HCT116 (cell line): ENCODE measurements around the gene MERTK.

Experiments
- ATF3 ChIP-seq: IDR thresholded peaks from 2 replicates; pipeline ENCODE4 v1.6.1; 2012
- CTCF ChIP-seq, 3 experiments: fragments of 200-600 bp in 1 of 3; sonication (generic) in 1 of 3; IDR thresholded peaks in 2 of 3; conservative IDR thresholded peaks in 1 of 3; 2 replicates each; pipeline ENCODE4 v1.5.1; 2012 to 2017; ENCODE audit warnings: low read depth in 2 of 3, low read length in 2 of 3, antibody characterized with exemption in 1 of 3, borderline replicate concordance in 1 of 3, control low read depth in 1 of 3, mild to moderate bottlenecking in 1 of 3, mixed read lengths in 1 of 3, mixed run types in 1 of 3, moderate library complexity in 1 of 3; ENCODE audit not compliant: insufficient read depth in 1 of 3
- EGR1 ChIP-seq: IDR thresholded peaks from 2 replicates; pipeline ENCODE4 v1.6.1; 2012; ENCODE audit warnings: low read depth
- EZH2 ChIP-seq: fragments of 200-600 bp; sonication (generic); IDR thresholded peaks from 2 replicates; pipeline ENCODE4 v1.6.1; 2017; ENCODE audit warnings: antibody characterized with exemption, mixed run types
- EZH2phosphoT487 ChIP-seq: fragments of 200-600 bp; IDR thresholded peaks from 2 replicates; pipeline ENCODE4 v1.6.1; 2018; ENCODE audit warnings: antibody characterized with exemption, borderline replicate concordance
- POLR2A ChIP-seq: IDR thresholded peaks from 2 replicates; pipeline ENCODE4 v1.7.0; 2011; ENCODE audit warnings: borderline replicate concordance; ENCODE audit not compliant: insufficient read depth, insufficient read length; ENCODE audit errors: extremely low read depth
- POLR2AphosphoS5 ChIP-seq: IDR thresholded peaks from 2 replicates; pipeline ENCODE4 v1.6.1; 2011; ENCODE audit warnings: mild to moderate bottlenecking, low read depth, low read length, moderate library complexity
- RAD21 ChIP-seq: IDR thresholded peaks from 2 replicates; pipeline ENCODE4 v1.6.1; 2012; ENCODE audit warnings: low read depth, mild to moderate bottlenecking
- REST ChIP-seq: IDR thresholded peaks from 2 replicates; pipeline ENCODE4 v1.6.1; 2012; ENCODE audit warnings: low read depth
- SIN3A ChIP-seq: IDR thresholded peaks from 2 replicates; pipeline ENCODE4 v1.6.1; 2012; ENCODE audit warnings: low read depth
- SP1 ChIP-seq: IDR thresholded peaks from 2 replicates; pipeline ENCODE4 v1.6.1; 2012; ENCODE audit warnings: low read depth
- YY1 ChIP-seq: IDR thresholded peaks from 2 replicates; pipeline ENCODE4 v1.6.1; 2011; ENCODE audit warnings: low read length, low read depth, moderate library complexity, mild to moderate bottlenecking; ENCODE audit not compliant: insufficient replicate concordance; ENCODE audit errors: extremely low read depth
- TF ChIP-seq, protein P1 (sequence below): IDR thresholded peaks from 2 replicates; pipeline ENCODE4 v1.6.1; 2012

DNA sequence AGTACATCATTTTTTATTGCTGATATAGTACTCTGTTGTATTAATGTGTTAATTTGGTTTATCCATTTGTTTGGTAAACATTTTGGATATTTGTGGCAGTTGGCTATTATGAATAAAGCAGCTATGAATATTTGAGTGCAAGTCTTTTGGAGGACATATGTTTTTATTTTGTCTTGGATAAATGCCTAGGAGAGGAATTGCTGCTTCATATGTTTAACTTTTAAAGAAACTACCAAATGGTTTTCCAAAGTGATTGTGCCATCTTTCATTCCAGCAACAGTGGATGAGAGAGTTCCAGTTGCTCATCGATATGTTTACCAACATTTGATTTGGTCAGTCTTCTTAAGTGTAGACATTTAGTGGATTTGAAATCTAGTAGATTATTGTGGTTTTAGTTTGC is 51.8 kb downstream of the MERTK start:
- TF ChIP-seq POLR2A (no peak), CTCF (IDR thresholded peaks at IDR 0.05 in 2 of 3, conservative IDR thresholded peaks at IDR 0.05 in 1 of 3; ENCODE audit: borderline replicate concordance in 1 of 3, insufficient read depth in 1 of 3, low read depth in 2 of 3, low read length in 2 of 3) (no peak), REST (no peak), EZH2phosphoT487 (no peak), SIN3A (no peak), POLR2AphosphoS5 (no peak), SP1 (no peak), RAD21 (no peak), YY1 (no peak), ATF3 (no peak), EGR1 (no peak), EZH2 (no peak)
- TF ChIP-seq, protein P1, sequence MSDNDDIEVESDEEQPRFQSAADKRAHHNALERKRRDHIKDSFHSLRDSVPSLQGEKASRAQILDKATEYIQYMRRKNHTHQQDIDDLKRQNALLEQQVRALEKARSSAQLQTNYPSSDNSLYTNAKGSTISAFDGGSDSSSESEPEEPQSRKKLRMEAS, result no peak
